HG02763 (cell line): Measurements from ENCODE around the gene ENOX2.

Source experiments
- ATAC-seq: cut with Tn5 transposase; IDR thresholded peaks from one replicate; pipeline ENCODE4 v1.9.1; 2021; ENCODE audit warnings: mild to moderate bottlenecking, moderate library complexity; ENCODE audit not compliant: unreplicated experiment

Gene ENOX2

DNA sequence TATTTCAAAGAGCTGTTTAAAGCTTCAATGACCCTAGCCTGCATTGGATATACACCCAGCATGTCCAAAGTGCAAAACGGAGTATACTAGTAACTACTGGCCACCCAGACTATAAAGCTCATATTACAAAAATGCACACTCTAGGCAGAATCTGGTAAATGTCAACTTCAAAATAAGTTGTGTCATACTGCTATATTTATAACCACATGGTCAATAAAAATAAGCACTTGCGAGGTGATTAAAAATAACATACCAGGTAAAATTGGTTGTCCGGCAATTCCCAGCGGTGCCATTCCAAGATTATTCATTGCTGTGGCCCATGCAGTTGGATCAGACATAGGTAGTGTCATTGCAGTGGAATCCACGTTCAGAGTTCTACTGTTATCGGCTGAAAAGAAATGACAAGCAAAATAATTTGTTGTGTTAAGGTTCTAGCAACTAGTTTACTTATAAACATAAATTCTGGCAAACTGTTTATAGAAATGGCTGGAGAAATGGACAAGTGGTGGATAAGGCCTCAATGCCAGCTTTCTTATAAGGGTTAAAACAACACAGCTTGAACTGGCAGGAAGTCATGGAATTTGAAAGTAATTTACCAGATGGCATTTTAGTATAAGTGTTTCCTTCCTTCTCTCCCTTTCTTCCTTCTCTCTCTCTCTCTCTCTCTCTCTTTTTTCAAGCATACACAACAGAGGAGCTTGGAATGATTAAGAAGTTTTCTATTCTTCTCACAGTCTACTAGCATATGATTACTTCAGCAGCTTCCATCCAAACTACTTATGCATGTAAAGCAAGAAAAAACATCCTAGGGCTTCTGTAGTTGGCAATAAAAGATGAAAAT, 199.9 kb downstream of the ENOX2 start:
- no peak for ATAC-seq

GRCh38 chrX:130700629-130701028, 202.4 kb downstream of the ENOX2 start:
- ATAC-seq = no peak

DNA sequence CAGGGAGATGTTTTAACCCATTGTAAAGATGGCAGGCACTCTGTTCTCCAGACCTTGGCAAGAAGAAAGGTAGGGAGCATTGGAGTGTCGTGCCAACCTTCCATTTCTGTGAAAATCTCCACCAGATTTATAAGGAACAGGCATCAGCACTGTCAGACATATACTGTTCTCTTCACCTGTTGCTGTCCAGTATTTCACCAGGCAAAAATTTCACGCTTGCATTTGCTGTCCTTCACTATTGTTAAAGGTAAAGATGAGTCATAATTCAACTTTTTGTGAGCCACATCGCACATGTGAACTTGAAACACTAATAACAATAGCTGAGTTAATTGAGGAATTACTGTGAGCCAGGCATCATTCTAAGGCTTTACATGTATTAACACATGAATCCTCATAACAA, 203.4 kb downstream of the ENOX2 start:
- no peak for ATAC-seq

GRCh38 chrX:130696542-130696941, 206.5 kb downstream of the ENOX2 start:
- ATAC-seq = no peak

- no peak for ATAC-seq
Observed at GRCh38 chrX:130695931-130696330, 207.1 kb downstream of the ENOX2 start.

DNA sequence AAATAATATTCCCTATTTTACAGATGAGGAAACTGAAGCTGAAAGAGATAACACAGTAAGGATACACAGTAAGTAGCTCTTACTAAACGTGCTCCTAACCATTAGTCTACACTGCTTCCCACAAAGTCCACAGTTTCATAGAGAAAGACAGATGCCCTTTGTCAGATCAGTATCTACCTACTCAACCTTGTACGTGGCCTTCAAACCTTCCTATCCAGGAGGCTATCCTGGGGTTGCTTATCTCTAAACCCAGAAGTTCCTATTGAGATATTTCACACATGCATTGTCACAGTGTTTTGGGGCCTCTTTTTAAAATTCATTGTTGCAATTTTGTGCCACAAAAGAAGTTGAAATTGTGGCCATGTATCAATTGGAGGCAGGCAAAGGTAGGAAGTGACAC, 208.0 kb downstream of the ENOX2 start:
- ATAC-seq = no peak

GRCh38 chrX:130691576-130691975, 211.4 kb downstream of the ENOX2 start:
- ATAC-seq = no peak

GRCh38 chrX:130688360-130688759, 214.6 kb downstream of the ENOX2 start:
- no peak for ATAC-seq

DNA sequence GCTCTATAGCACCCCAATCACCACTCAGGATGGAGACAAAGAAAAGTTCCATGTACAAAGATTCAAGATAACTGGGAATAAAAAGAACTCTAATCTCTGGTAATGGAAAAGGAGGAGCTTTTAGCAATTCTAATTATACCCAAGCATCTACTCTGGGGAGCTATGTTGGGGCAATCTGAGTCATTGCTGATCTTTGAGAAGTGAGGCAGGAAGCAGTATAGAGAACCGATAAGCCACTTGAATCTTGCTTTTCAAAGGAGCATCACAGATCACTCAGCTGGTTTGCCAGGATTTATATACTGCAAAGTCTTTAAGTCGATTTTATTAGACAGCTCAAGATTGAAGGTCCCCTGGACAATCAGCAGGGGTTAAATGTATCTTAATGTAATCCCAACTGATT, 220.0 kb downstream of the ENOX2 start:
- ATAC-seq = no peak

DNA sequence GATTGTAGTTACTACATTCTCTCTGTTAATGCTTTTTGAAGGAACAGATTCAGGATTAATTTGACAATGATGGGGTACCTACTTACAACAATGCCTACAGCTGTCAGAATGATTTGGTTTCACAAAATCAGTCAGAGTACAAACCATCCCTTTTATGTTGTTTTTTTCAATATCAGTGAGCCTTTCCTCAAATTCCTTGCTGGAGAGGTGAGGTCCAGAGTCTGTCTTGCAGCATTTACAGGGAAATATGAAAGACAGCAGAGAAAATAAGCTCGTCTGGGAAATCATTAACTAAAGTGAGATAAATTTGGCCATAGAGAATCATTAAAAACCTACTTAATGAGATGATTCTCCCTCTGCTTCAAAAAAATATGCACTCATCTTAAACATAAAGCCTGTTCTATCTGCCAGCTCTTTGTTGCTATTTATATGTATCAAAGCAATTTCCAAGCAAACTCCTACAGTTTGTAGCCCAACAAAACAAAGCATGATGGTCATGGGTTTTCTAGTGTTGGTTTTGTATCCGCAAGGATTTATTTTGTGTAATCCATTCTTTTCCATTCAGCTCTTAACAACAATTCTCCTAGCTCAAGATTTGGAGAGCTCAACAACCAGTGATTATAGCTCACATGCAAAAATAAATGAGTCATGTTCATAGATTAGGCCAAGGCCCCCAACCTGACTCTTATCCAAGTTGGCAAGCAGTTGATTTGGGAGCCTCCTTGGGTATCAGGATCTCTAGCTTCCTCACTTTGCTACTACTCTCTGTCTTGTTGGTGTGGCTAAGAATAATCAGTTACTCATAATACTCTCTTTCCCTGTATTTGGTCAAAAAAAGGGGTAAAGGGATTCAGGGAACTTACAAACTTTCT, 222.6 kb downstream of the ENOX2 start:
- no peak for ATAC-seq

- no peak for ATAC-seq
Observed at GRCh38 chrX:130676861-130677260, 226.1 kb downstream of the ENOX2 start.

DNA sequence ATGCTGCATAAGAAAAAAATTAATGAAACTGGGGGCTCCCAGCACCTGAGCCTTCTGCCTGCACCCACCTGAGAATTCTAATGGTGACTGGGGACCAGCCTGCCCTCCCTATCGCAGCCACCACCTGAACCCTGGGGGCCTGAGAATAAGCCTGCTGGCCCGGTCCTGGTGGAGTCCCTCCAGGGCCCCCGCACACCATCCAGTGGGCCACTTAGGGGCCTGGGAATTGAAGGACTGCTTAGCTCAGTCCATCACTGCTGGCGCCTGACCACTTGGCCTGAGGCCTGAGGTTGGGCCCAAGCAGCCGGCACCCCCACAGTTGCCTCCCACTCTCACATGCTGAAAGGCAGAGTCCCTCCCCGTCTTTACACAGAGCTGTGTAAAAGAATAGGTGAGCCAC, 230.8 kb downstream of the ENOX2 start:
- ATAC-seq = no peak

DNA sequence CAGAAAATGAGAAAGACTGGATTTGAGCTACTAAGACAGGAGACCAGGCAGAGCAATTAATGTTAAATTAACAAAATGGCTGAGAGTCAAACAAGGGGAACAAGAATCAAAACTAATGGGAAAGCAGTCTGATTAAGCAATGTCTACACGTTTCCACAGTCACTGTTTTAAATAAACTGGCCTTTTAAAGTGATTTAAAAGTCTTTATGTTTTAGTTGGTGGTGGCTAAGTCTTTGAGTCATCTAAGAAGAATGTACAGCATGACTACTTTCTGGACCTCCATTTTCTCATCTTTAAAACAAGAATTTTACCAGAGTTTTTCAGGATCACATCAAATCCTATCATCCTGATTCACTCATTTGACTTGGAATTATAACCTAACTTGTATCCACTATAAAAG, 233.8 kb downstream of the ENOX2 start:
- no peak for ATAC-seq

GRCh38 chrX:130665263-130665662, 237.7 kb downstream of the ENOX2 start:
- no peak for ATAC-seq

GRCh38 chrX:130658310-130658709, 244.7 kb downstream of the ENOX2 start:
- ATAC-seq = no peak

DNA sequence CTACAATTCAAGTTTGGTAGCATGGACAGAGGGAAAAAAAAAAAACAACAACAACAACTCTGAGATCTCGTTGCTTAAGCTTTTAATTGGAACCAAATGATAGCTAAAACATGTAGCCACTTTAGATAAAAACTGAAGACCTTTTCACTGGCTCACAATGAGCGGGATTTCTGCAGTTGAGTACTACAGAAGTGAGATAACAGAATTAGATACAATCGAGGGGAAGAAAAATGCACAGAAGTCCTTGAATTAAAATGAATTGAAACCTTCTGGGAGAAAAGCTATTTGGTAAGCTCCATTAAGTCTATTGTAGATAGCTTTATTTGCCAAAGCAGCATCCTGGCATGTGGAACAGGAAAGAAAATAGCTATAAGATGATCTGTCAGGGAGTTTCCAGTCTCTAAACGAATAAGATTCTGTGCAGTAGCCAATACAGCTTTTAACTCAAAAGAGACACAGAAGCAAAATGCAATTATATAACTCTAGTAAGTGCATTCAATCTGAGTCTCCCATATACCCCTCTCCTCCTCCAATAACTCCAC, 248.5 kb downstream of the ENOX2 start:
- ATAC-seq = no peak

DNA sequence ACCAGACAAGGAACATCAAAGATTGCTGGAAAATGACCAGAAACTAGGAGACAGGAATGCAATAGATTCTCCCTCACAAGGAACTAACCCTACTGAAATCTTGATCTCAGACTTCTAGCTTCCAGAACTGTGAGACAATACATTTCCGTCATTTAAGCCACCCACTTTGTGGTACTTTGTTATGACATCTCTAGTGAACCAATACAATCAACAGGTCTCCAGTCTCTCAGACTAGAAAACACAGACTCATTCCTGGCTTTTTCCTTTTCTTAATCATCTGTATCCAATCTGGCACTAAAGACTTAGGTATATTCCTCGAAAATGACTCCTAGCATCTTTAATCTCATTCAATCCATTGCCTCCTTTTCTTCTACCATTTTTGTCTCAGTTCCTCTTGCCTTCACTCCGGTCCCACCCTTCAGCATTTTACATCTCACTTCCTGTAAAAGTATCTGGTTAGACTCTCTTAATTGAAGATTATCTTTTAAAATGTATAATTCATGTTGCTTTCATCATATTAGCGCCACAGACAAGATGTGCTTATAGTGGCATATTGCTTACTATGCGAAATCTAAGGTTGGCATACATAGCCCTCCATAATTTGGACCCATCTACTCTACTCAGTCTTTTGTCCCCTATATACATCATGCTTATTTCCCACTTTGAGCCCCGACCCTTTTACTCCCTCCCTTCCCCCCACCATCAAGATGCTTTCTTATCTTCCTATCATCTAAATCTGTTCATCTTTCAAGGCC, 250.0 kb downstream of the ENOX2 start:
- no peak for ATAC-seq

GRCh38 chrX:130649738-130650137, 253.3 kb downstream of the ENOX2 start:
- no peak for ATAC-seq

DNA sequence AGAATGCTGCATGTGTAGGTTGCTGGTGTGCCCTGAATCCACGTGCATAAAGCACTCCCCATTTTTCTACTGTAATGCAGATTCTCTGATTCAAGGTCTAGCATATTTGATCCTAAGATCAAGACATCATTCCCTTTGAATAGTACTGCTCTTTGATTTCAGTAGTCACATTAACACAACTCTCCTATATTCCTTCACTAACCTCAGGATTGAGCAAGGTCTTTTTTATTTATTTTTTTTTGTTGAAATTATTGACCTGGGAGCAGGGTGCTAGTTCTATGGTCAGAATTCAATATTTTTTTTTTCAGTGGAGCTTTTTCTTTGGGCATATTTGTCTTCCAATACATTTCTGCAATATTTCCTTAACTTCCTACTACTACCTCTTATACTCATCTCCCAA, 255.5 kb downstream of the ENOX2 start:
- ATAC-seq = no peak

GRCh38 chrX:130645955-130646583, 256.9 kb downstream of the ENOX2 start:
- no peak for ATAC-seq

DNA sequence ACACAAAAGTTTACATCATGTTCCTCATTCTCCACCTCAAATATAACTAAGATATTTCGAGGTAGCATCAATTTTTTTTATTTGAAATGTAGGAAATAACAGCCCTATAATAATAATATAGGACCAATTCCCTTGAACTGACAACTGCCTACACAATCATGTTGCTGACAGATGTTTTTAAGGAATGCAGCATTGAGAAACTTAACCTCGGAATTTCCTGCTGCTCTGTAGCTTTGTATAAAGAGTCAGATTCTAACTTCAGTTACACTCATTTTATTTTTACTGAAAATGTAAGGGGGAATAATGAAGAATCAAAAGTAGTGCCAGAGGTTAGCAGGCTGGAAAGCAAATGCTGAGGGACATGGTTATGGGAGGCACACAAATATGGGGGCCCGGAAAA, 265.4 kb downstream of the ENOX2 start:
- no peak for ATAC-seq
